Heart right ventricle (tissue), 16 donors: ENCODE data around the gene ZFP64. TPM values are rescaled to one million over a fixed set of nuclear protein-coding genes. Genes with fewer than 3 reads are reported as not detected.

Source experiments
- ATAC-seq, 8 donors: fragments of 200-7000 bp; cut with Tn5 transposase; one replicate each; pipeline ENCODE4 v1.9.1; 2020; ENCODE audit warnings: mild to moderate bottlenecking in 8 of 8, moderate library complexity in 8 of 8, moderate number of reproducible peaks in 1 of 8
- DNase-seq, 2 donors: peaks; one replicate each; pipeline ENCODE4 v3.0.0-alpha.2; 2020
- H3K27ac ChIP-seq, 10 donors: fragments of 200-600 bp; sonication (generic) in 2 of 10; one replicate each; pipeline versions ENCODE4 v1.5.0 to v1.8.0; 2020 to 2022; ENCODE audit warnings: mild to moderate bottlenecking in 3 of 10
- H3K27me3 ChIP-seq, 7 donors: fragments of 200-600 bp; one replicate each; pipeline ENCODE4 v1.8.0; 2021 to 2022; ENCODE audit warnings: mild to moderate bottlenecking in 2 of 7
- H3K36me3 ChIP-seq, 9 donors: fragments of 200-600 bp; sonication (generic) in 1 of 9; one replicate each; pipeline versions ENCODE4 v1.5.0 to v1.8.0; 2020 to 2022; ENCODE audit warnings: mild to moderate bottlenecking in 2 of 9
- H3K4me1 ChIP-seq, 9 donors: fragments of 200-600 bp; sonication (generic) in 1 of 9; one replicate each; pipeline versions ENCODE4 v1.5.0 to v1.8.0; 2020 to 2022; ENCODE audit warnings: mild to moderate bottlenecking in 4 of 9
- H3K4me3 ChIP-seq, 10 donors: fragments of 200-600 bp; sonication (generic) in 2 of 10; one replicate each; pipeline versions ENCODE4 v1.5.0 to v1.8.0; 2020 to 2022; ENCODE audit warnings: mild to moderate bottlenecking in 7 of 10, moderate library complexity in 2 of 10
- H3K9me3 ChIP-seq, 11 donors: fragments of 200-600 bp in 10 of 11; sonication (generic) in 2 of 11; one replicate each; pipeline versions ENCODE4 v1.5.0 to v1.8.0; 2013 to 2022; ENCODE audit warnings: mild to moderate bottlenecking in 2 of 11, control low read depth in 1 of 11, moderate library complexity in 1 of 11
- WGBS, 2 donors: extraction: QIAGEN DNeasy Blood & Tissue Kit; methylation state at CpG; one replicate each; pipeline ENCODE4 v1.1.7; 2013; ENCODE audit warnings: inconsistent platforms in 1 of 2; 5-methylcytosine and 5-hydroxymethylcytosine counted together
- intact Hi-C, 10 donors: fragments of 100-400 bp; cut with DNase I; formaldehyde crosslinking; loops; one replicate each; pipeline versions ENCODE4 v1.11.1 to v1.14.2; 2022
- polyA plus RNA-seq, 2 donors: library from polyadenylated mRNA; stranded (reverse); fragments of 200-250 nt; gene quantifications; one replicate each; pipeline ENCODE4 v1.2.3, GENCODE V29; 2013
- total RNA-seq, 10 donors: library from RNA; stranded (reverse); fragmentation: NEBNext Ultra II Directional in 3 of 10; extraction: Animal tissue kit (Norgen Biotek cat#: 25700) in 3 of 10; gene quantifications; one replicate each; pipeline versions ENCODE4 v1.2.1 to v1.2.4, GENCODE V29; 2021 to 2023
- TF ChIP-seq, protein P1 (sequence below), 9 donors: fragments of 200-600 bp; sonication (generic) in 2 of 9; IDR thresholded peaks; one replicate each; pipeline versions ENCODE4 v1.5.0 to v1.8.0; 2021 to 2022; ENCODE audit warnings: antibody characterized with exemption in 9 of 9, mild to moderate bottlenecking in 5 of 9, moderate library complexity in 1 of 9
- donor health status: Arrhythmogenic right ventricular cardiomyopathy.
- donor health status: ischemic (EF 13 %, LVEDD 7.1; RV severe dilation, severe dysfunction).
- donor health status: healthy with polysubstance abuse.
- donor health status: DM: no; HTN: yes; CAD: no.
- donor health status: DM: no; HTN: no; CAD: no.
- donor health status: ischemic (EF 25% LVEDD 6.9; RV normal size, moderate dysfunction).
- donor health status: ischemic (EF 25% LVEDD 5.7; RV mildly dilated, moderate dysfunction).
- donor health status: healthy.
- donor health status: DM: yes; HTN: yes; CAD: no.
- donor health status: Ischemic cardiomyopathy.
- donor health status: ischemic (EF 35%, LVEDD 5.7; RV mildly dilated, moderate dysfunction).
- donor health status: nonischemic (EF 11% LVEDD 7.7; RV severe dilation, severe dysfunction).
- donor health status: DM: yes; HTN: yes; CAD: no.
- donor health status: PGD.
- donor health status: ischemic (EF 29% LVEDD 5.4; RV normal size, mild dysfunction).
- donor health status: nonischemic (EF 23%, LVEDD 6.1; RV moderate dilation, normal function).

Gene ZFP64
- total and polyA plus RNA-seq, 12 donors: 2.0 to 10.6 (median 8.0) TPM

DNA sequence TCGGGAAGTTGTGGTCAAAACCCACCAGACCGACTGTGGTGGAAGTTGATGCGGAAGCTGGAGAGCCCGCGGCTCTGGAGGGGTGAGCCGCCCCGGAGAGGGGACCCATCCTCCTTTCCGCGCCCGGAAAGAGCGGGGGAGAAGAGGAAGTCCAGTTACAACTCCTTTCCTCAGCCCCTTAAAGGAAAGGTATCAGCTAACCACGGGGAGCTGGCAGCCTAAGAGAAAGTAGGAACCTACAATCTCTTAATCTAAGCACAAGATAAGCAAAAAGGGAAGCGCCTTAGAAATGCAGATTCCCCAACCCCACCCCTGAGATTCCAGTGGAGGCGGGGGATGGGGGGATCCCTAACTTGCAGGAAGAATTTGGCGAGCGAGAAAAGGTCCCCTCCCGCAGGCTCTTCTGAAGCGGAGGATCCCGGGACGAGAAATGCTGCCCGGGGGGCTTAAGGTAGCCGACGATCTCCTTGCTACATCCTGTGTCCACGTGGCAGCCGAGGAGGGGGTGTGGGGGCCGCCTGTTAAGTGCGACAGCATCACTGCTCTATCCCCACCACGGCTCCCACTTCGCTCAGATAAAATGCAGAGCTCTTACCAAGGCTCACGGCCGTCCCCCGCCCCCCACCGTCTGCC, 87.5 kb downstream of the ZFP64 start:
- WGBS, 2 donors: 1 to 3% methylated on average over 32 to 33 of the region's 33 CpGs
- ATAC-seq: peak in 3 of 8 donors; percentile 14 to 28 (median 16)
- H3K27me3 ChIP-seq: peaks cover 12 to 54% (median 39%) of the 10 kb centered on the region in 7 donors
- no peak for DNase-seq
- H3K4me3 ChIP-seq: peak overlapping the region in 9 of 10 donors; percentile 19 to 55 (median 47)
- no peaks in the 10 kb centered on the region for H3K9me3 ChIP-seq
- peaks cover 16 to 34% (median 28%) of the 10 kb centered on the region in 9 donors for H3K4me1 ChIP-seq
- no peaks in the 10 kb centered on the region for H3K36me3 ChIP-seq
- intact Hi-C loops: no loop called here
- TF ChIP-seq, protein P1, sequence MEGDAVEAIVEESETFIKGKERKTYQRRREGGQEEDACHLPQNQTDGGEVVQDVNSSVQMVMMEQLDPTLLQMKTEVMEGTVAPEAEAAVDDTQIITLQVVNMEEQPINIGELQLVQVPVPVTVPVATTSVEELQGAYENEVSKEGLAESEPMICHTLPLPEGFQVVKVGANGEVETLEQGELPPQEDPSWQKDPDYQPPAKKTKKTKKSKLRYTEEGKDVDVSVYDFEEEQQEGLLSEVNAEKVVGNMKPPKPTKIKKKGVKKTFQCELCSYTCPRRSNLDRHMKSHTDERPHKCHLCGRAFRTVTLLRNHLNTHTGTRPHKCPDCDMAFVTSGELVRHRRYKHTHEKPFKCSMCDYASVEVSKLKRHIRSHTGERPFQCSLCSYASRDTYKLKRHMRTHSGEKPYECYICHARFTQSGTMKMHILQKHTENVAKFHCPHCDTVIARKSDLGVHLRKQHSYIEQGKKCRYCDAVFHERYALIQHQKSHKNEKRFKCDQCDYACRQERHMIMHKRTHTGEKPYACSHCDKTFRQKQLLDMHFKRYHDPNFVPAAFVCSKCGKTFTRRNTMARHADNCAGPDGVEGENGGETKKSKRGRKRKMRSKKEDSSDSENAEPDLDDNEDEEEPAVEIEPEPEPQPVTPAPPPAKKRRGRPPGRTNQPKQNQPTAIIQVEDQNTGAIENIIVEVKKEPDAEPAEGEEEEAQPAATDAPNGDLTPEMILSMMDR (IDR thresholded peaks at IDR 0.05): no peak
- H3K27ac ChIP-seq: no peak overlapping the region

DNA sequence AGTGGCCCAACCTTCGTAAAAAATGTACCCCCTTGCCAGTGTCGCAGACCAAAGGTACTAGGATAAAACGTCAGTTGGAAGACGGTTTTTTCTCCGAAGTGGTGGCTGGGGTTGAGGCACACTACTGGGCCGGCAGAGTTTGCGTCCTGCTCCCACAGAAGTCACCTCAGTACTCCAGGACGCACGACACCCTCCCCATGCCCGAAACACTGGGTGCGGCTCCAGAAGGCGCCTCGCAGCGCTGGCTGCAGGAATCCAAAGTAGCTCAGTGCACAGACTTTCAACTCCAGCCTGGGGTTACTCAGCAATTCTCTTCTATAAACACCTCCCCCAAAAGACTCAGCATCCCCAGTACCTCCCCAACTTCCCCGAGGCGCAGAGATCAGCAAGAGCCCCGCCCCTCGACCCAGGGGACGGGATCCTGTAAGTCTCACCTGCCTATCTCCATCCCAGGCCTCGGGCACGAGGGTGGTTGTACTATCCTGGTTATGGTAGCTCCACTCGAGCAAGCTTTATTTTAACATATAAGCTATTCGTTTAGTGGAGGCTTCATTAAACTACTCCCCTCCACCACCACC, 88.2 kb downstream of the ZFP64 start:
- intact Hi-C loops: no loop called here
- 16 to 25% methylated on average over 23 of the region's 23 CpGs for WGBS, 2 donors
- Histone ChIP-seq H3K27me3 (peaks cover 12 to 54% (median 39%) of the 10 kb centered on the region in 7 donors), H3K27ac (no peak overlapping the region), H3K9me3 (no peaks in the 10 kb centered on the region), H3K36me3 (no peaks in the 10 kb centered on the region), H3K4me3 (peak overlapping the region in 7 of 10 donors; percentile 28 to 55 (median 49)), H3K4me1 (peaks cover 16 to 34% (median 28%) of the 10 kb centered on the region in 9 donors)
- ATAC-seq: peak in 2 of 8 donors; percentile 9 to 21
- no peak for DNase-seq
- TF ChIP-seq, protein P1 (IDR thresholded peaks at IDR 0.05): no peak

DNA sequence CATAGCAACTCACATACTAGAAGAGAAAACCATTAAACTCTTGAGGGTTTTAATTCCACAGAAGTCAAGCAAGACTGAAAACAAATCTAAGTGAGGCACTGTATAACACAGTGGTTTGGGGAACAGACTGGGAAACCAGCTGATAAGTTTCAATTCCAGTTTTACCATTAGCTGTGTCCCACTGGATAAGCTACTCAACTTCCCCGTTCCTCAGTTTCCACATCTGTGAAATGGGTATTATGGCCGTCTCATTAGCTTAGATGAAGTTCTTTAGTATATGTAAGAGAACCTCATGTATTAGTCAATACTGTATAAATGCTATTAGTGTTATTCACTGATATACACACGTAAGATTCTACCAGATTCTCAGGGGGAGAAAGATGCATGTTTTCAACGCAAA, 89.0 kb downstream of the ZFP64 start:
- Histone ChIP-seq H3K27ac (no peak overlapping the region), H3K4me3 (no peak overlapping the region), H3K36me3 (peaks cover 0 to 8% (median 0%) of the 10 kb centered on the region in 9 donors), H3K27me3 (peaks cover 12 to 54% (median 39%) of the 10 kb centered on the region in 7 donors), H3K9me3 (no peaks in the 10 kb centered on the region), H3K4me1 (peaks cover 16 to 34% (median 28%) of the 10 kb centered on the region in 9 donors)
- TF ChIP-seq, protein P1 (IDR thresholded peaks at IDR 0.05): no peak
- DNase-seq (no peak), ATAC-seq (no peak)
- intact Hi-C loops: no loop called here
- WGBS, 2 donors: 88 to 95% methylated on average over 4 of the region's 4 CpGs

DNA sequence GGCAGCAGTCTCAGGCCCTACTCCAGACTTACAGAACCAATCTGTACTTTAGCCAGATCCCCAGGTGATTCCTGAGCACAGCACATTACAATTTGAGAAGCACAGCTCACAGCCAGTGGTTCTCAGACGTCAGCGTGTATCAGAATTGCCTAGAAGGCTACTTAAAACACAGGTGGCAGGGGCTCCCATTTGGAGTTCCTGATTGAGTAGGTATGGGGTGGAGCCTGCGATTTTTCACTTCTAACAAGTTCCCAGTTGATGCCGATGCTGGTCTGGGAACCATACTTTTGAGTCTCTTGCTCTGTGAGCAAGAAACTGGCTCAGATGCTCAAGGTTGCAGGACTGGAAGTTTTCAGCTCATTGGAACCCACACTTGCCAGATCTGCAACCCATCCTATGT, 89.5 kb downstream of the ZFP64 start:
- 84 to 90% methylated on average over 4 of the region's 4 CpGs for WGBS, 2 donors
- Histone ChIP-seq H3K4me1 (peaks cover 16 to 34% (median 28%) of the 10 kb centered on the region in 9 donors), H3K4me3 (no peak overlapping the region), H3K36me3 (peaks cover 0 to 11% (median 0%) of the 10 kb centered on the region in 9 donors), H3K27ac (no peak overlapping the region), H3K9me3 (no peaks in the 10 kb centered on the region), H3K27me3 (peaks cover 12 to 51% (median 39%) of the 10 kb centered on the region in 7 donors)
- intact Hi-C loops: no loop called here
- TF ChIP-seq, protein P1 (IDR thresholded peaks at IDR 0.05): no peak
- no peak for ATAC-seq
- no peak for DNase-seq
